Neutrophil (primary cell): ENCODE data around the gene MARS1.

Experiments used
- H3K27ac ChIP-seq: fragments of 200-600 bp; sonication (generic); 2 replicates; pipeline ENCODE4 v1.5.1; 2016; ENCODE audit warnings: mild to moderate bottlenecking, moderate library complexity
- H3K27me3 ChIP-seq: fragments of 200-600 bp; sonication (generic); 2 replicates; pipeline ENCODE4 v1.6.0; 2016; ENCODE audit warnings: mild to moderate bottlenecking
- H3K36me3 ChIP-seq: fragments of 200-600 bp; sonication (generic); 2 replicates; pipeline ENCODE4 v1.5.1; 2017
- H3K4me1 ChIP-seq, 2 experiments: fragments of 200-600 bp in 1 of 2; sonication (generic) in 1 of 2; 1 replicate in 1 of 2; 2 replicates in 1 of 2; pipeline versions ENCODE4 v1.5.1 to v1.6.1; 2013 to 2016; ENCODE audit warnings: low read depth in 1 of 2, low read length in 1 of 2, mild to moderate bottlenecking in 1 of 2, moderate library complexity in 1 of 2; ENCODE audit not compliant: control insufficient read depth in 1 of 2, insufficient read depth in 1 of 2
- H3K4me3 ChIP-seq, 2 experiments: fragments of 200-600 bp in 1 of 2; sonication (generic) in 1 of 2; 1 replicate in 1 of 2; 2 replicates in 1 of 2; pipeline ENCODE4 v1.5.1; 2013 to 2016; ENCODE audit warnings: low read depth in 1 of 2, low read length in 1 of 2, mild to moderate bottlenecking in 1 of 2, moderate library complexity in 1 of 2
- H3K9me3 ChIP-seq: fragments of 200-600 bp; sonication (generic); 2 replicates; pipeline ENCODE4 v1.5.1; 2016
- CTCF ChIP-seq: fragments of 200-600 bp; sonication (generic); IDR thresholded peaks from 2 replicates; pipeline ENCODE4 v1.5.1; 2016; ENCODE audit warnings: antibody characterized with exemption

The MARS1 gene

GRCh38 chr12:57471661-57472060 lies 16.2 kb upstream of the MARS1 start:
- Histone ChIP-seq H3K27ac (peak overlapping the region; percentile 99), H3K36me3 (peaks cover 100% of the 10 kb centered on the region), H3K4me1 (peaks cover 81 to 87% of the 10 kb centered on the region in 2 experiments), H3K4me3 (peak overlapping the region; percentile 48 to 97), H3K27me3 (no peaks in the 10 kb centered on the region), H3K9me3 (no peaks in the 10 kb centered on the region)
- no peak for TF ChIP-seq CTCF

- peak overlapping the region; percentile 48 to 97 for H3K4me3 ChIP-seq
- H3K4me1 ChIP-seq: peaks cover 81 to 91% of the 10 kb centered on the region in 2 experiments
- H3K9me3 ChIP-seq: no peaks in the 10 kb centered on the region
- TF ChIP-seq CTCF: no peak
- no peaks in the 10 kb centered on the region for H3K27me3 ChIP-seq
- H3K36me3 ChIP-seq: peaks cover 94% of the 10 kb centered on the region
- H3K27ac ChIP-seq: peak overlapping the region; percentile 99
Observed at GRCh38 chr12:57472391-57472790, 15.5 kb upstream of the MARS1 start.

GRCh38 chr12:57473392-57473791 lies 14.5 kb upstream of the MARS1 start:
- no peak for TF ChIP-seq CTCF
- peaks cover 84% of the 10 kb centered on the region for H3K36me3 ChIP-seq
- peak overlapping the region; percentile 34 to 97 for H3K4me3 ChIP-seq
- H3K9me3 ChIP-seq: no peaks in the 10 kb centered on the region
- no peaks in the 10 kb centered on the region for H3K27me3 ChIP-seq
- H3K4me1 ChIP-seq: peaks cover 79 to 91% of the 10 kb centered on the region in 2 experiments
- H3K27ac ChIP-seq: peak overlapping the region; percentile 99

GRCh38 chr12:57473886-57474285 lies 14.0 kb upstream of the MARS1 start:
- Histone ChIP-seq H3K9me3 (no peaks in the 10 kb centered on the region), H3K27ac (peak overlapping the region; percentile 99), H3K36me3 (peaks cover 79% of the 10 kb centered on the region), H3K4me3 (peak overlapping the region; percentile 97 to 100), H3K27me3 (no peaks in the 10 kb centered on the region), H3K4me1 (peaks cover 79 to 91% of the 10 kb centered on the region in 2 experiments)
- TF ChIP-seq CTCF: no peak

- Histone ChIP-seq H3K4me3 (peak overlapping the region; percentile 97 to 100), H3K27ac (peak overlapping the region; percentile 99), H3K36me3 (peaks cover 73% of the 10 kb centered on the region), H3K4me1 (peaks cover 79 to 91% of the 10 kb centered on the region in 2 experiments), H3K27me3 (no peaks in the 10 kb centered on the region), H3K9me3 (no peaks in the 10 kb centered on the region)
- no peak for TF ChIP-seq CTCF
Observed at GRCh38 chr12:57474430-57474829, 13.4 kb upstream of the MARS1 start.

GRCh38 chr12:57474862-57475261 lies 13.0 kb upstream of the MARS1 start:
- Histone ChIP-seq H3K4me1 (peaks cover 79 to 91% of the 10 kb centered on the region in 2 experiments), H3K9me3 (no peaks in the 10 kb centered on the region), H3K27me3 (no peaks in the 10 kb centered on the region), H3K4me3 (peak overlapping the region; percentile 97 to 100), H3K27ac (peak overlapping the region; percentile 99), H3K36me3 (peaks cover 69% of the 10 kb centered on the region)
- no peak for TF ChIP-seq CTCF
